Upper lobe of left lung (tissue), 6 donors: ENCODE measurements around the gene ADIPOR2. TPM values are rescaled to one million over a fixed set of nuclear protein-coding genes. Genes with fewer than 3 reads are reported as not detected.
"Not testable (repeated sequence)": the region's sequence is repeated elsewhere in the genome, so short reads cannot be mapped to it uniquely, and the experiment has no call there.

Experiments used
- ATAC-seq, 2 donors: fragments of 200-7000 bp; cut with Tn5 transposase; one replicate each; pipeline ENCODE4 v1.9.1; 2022; ENCODE audit warnings: mild to moderate bottlenecking in 2 of 2, moderate library complexity in 2 of 2; ENCODE audit not compliant: low FRiP score in 2 of 2
- DNase-seq, 2 donors: peaks; one replicate each; pipeline ENCODE4 v3.0.0-alpha.2; 2019 to 2020
- H3K27ac ChIP-seq, 4 donors: fragments of 200-600 bp; sonication (generic); one replicate each; pipeline ENCODE4 v1.5.1; 2016 to 2019
- H3K27me3 ChIP-seq, 4 donors: fragments of 200-600 bp; sonication (generic); one replicate each; pipeline ENCODE4 v1.5.1; 2017 to 2019
- H3K36me3 ChIP-seq, 4 donors: fragments of 200-600 bp; sonication (generic); one replicate each; pipeline ENCODE4 v1.5.1; 2016 to 2019
- H3K4me1 ChIP-seq, 4 donors: fragments of 200-600 bp; sonication (generic); one replicate each; pipeline ENCODE4 v1.5.1; 2018 to 2019
- H3K4me3 ChIP-seq, 4 donors: fragments of 200-600 bp; sonication (generic); one replicate each; pipeline ENCODE4 v1.5.1; 2017 to 2019; ENCODE audit warnings: mild to moderate bottlenecking in 2 of 4, moderate library complexity in 1 of 4
- H3K9me3 ChIP-seq, 4 donors: fragments of 200-600 bp; sonication (generic); one replicate each; pipeline ENCODE4 v1.5.1; 2018 to 2019
- CTCF ChIP-seq, 6 experiments: fragments of 450-650 bp in 4 of 6; fragments of 200-600 bp in 2 of 6; sonication (generic) in 2 of 6; IDR thresholded peaks; one replicate each; pipeline ENCODE4 v1.5.1; 2016 to 2019; ENCODE audit warnings: antibody characterized with exemption in 6 of 6
- EP300 ChIP-seq, 4 donors: sonication (generic); formaldehyde crosslinking; IDR thresholded peaks; one replicate each; pipeline ENCODE4 v1.5.1; 2017; ENCODE audit warnings: antibody characterized with exemption in 4 of 4, control low read depth in 2 of 4
- POLR2A ChIP-seq, 4 donors: fragments of 450-650 bp; IDR thresholded peaks; one replicate each; pipeline ENCODE4 v1.5.1; 2016 to 2017; ENCODE audit warnings: antibody characterized with exemption in 4 of 4, mild to moderate bottlenecking in 2 of 4
- POLR2AphosphoS5 ChIP-seq, 2 donors: sonication (generic); formaldehyde crosslinking; IDR thresholded peaks; one replicate each; pipeline ENCODE4 v1.5.1; 2017; ENCODE audit warnings: antibody characterized with exemption in 2 of 2
- WGBS, 2 donors: methylation state at CpG; one replicate each; pipeline ENCODE4 v1.1.5; 2017 to 2018; 5-methylcytosine and 5-hydroxymethylcytosine counted together
- total RNA-seq, 6 donors: library from RNA; depleted of rRNA in 4 of 6; stranded (reverse); fragments of >200 nt in 4 of 6; gene quantifications; one replicate each; pipeline versions ENCODE4 v1.1.0 to v1.2.1, GENCODE V29; 2016 to 2021
- donor health status: DM: no; HTN: no; CAD: no; lungs with moderate emphysema.
- donor health status: DM: no; HTN: yes; CAD: no; lungs with severe emphysema.

ADIPOR2 gene
- total RNA-seq, 6 donors from 2014 or later = 45.1 to 82.3 (median 68.6) TPM

- Histone ChIP-seq H3K4me3 (no peak overlapping the region), H3K27me3 (no peaks in the 10 kb centered on the region), H3K9me3 (no peaks in the 10 kb centered on the region), H3K36me3 (no peaks in the 10 kb centered on the region), H3K27ac (no peak overlapping the region), H3K4me1 (peaks cover 15 to 35% (median 22%) of the 10 kb centered on the region in 4 donors)
- TF ChIP-seq EP300 (IDR thresholded peaks at IDR 0.05) = no peak
- no peak for TF ChIP-seq POLR2AphosphoS5 (IDR thresholded peaks at IDR 0.05)
- no peak for TF ChIP-seq CTCF (IDR thresholded peaks at IDR 0.05)
- no peak for TF ChIP-seq POLR2A (IDR thresholded peaks at IDR 0.05)
- 96% methylated on average over 6 of the region's 6 CpGs for WGBS, 2 donors
- no peak for ATAC-seq
- no peak for DNase-seq
Measured at GRCh38 chr12:1723721-1724120, 32.9 kb downstream of the ADIPOR2 start.

- Histone ChIP-seq H3K9me3 (no peaks in the 10 kb centered on the region), H3K36me3 (no peaks in the 10 kb centered on the region), H3K27me3 (no peaks in the 10 kb centered on the region), H3K27ac (no peak overlapping the region), H3K4me3 (no peak overlapping the region), H3K4me1 (peaks cover 10 to 30% (median 17%) of the 10 kb centered on the region in 4 donors)
- DNase-seq = no peak
- 84 to 93% methylated on average over 3 of the region's 3 CpGs for WGBS, 2 donors
- TF ChIP-seq POLR2AphosphoS5 (IDR thresholded peaks at IDR 0.05) (no peak), EP300 (IDR thresholded peaks at IDR 0.05) (no peak), CTCF (IDR thresholded peaks at IDR 0.05) (no peak), POLR2A (IDR thresholded peaks at IDR 0.05) (no peak)
- no peak for ATAC-seq
Measured at GRCh38 chr12:1724250-1724649, 33.4 kb downstream of the ADIPOR2 start.

GRCh38 chr12:1726753-1727152, 35.9 kb downstream of the ADIPOR2 start:
- no peak for TF ChIP-seq CTCF (IDR thresholded peaks at IDR 0.05)
- TF ChIP-seq EP300 (IDR thresholded peaks at IDR 0.05) = no peak
- H3K4me3 ChIP-seq = no peak overlapping the region
- ATAC-seq = no peak
- no peaks in the 10 kb centered on the region for H3K36me3 ChIP-seq
- H3K27me3 ChIP-seq = no peaks in the 10 kb centered on the region
- DNase-seq = no peak
- WGBS, 2 donors = 62 to 82% methylated on average over 3 of the region's 3 CpGs
- no peaks in the 10 kb centered on the region for H3K9me3 ChIP-seq
- peaks cover 0 to 12% (median under 1%) of the 10 kb centered on the region in 4 donors for H3K4me1 ChIP-seq
- H3K27ac ChIP-seq = no peak overlapping the region

GRCh38 chr12:1728824-1729223, 38.0 kb downstream of the ADIPOR2 start:
- ATAC-seq (no peak), DNase-seq (no peak)
- no peak overlapping the region for H3K27ac ChIP-seq
- H3K4me3 ChIP-seq = no peak overlapping the region
- no peaks in the 10 kb centered on the region for H3K27me3 ChIP-seq
- H3K9me3 ChIP-seq = no peaks in the 10 kb centered on the region
- TF ChIP-seq POLR2AphosphoS5 (IDR thresholded peaks at IDR 0.05) (no peak), POLR2A (IDR thresholded peaks at IDR 0.05) (no peak), EP300 (IDR thresholded peaks at IDR 0.05) (no peak), CTCF (IDR thresholded peaks at IDR 0.05) (no peak)
- H3K4me1 ChIP-seq = peaks cover 0 to 12% (median 2%) of the 10 kb centered on the region in 4 donors
- no peaks in the 10 kb centered on the region for H3K36me3 ChIP-seq
- WGBS, 2 donors = 0 to 89% methylated on average over 1 of the region's 1 CpG

- H3K36me3 ChIP-seq = no peaks in the 10 kb centered on the region
- H3K27me3 ChIP-seq = no peaks in the 10 kb centered on the region
- WGBS, 2 donors = 96 to 97% methylated on average over 11 of the region's 11 CpGs
- H3K4me1 ChIP-seq = peaks cover 0 to 8% (median 2%) of the 10 kb centered on the region in 4 donors
- H3K27ac ChIP-seq = no peak overlapping the region
- ATAC-seq = no peak
- TF ChIP-seq CTCF (IDR thresholded peaks at IDR 0.05) (no peak), POLR2AphosphoS5 (IDR thresholded peaks at IDR 0.05) (no peak), EP300 (IDR thresholded peaks at IDR 0.05) (no peak), POLR2A (IDR thresholded peaks at IDR 0.05) (no peak)
- H3K9me3 ChIP-seq = no peaks in the 10 kb centered on the region
- H3K4me3 ChIP-seq = no peak overlapping the region
- no peak for DNase-seq
Measured at GRCh38 chr12:1731019-1731687, 40.3 kb downstream of the ADIPOR2 start.

GRCh38 chr12:1731688-1732078, 40.8 kb downstream of the ADIPOR2 start:
- WGBS, 2 donors = 97 to 98% methylated on average over 10 of the region's 10 CpGs
- H3K36me3 ChIP-seq, H3K27ac ChIP-seq, H3K4me1 ChIP-seq, H3K4me3 ChIP-seq, H3K27me3 ChIP-seq, H3K9me3 ChIP-seq, DNase-seq, ATAC-seq: not testable (repeated sequence)
